Measurements from ENCODE around the gene UBALD1.

The UBALD1 gene

GRCh38 chr16:4646773-4647643, 32.3 kb upstream of the UBALD1 start:
- in situ Hi-C loops (cut with HindIII; ENCODE audit: low sequenced_read_pairs): no loop called here

- in situ Hi-C loops (cut with HindIII; ENCODE audit: low sequenced_read_pairs): loop anchor here (5.0 kb wide), 1 partner anchor 40 kb away; no protein-coding TSS in a partner anchor
Measured at GRCh38 chr16:4641895-4642294, 27.2 kb upstream of the UBALD1 start.

- in situ Hi-C loops (cut with HindIII; ENCODE audit: low sequenced_read_pairs): loop anchor here (5.0 kb wide), 1 partner anchor 41 kb away; no protein-coding TSS in a partner anchor
Measured at GRCh38 chr16:4641306-4641687, 26.6 kb upstream of the UBALD1 start.

GRCh38 chr16:4640572-4641305, 26.1 kb upstream of the UBALD1 start:
- in situ Hi-C loops (cut with HindIII; ENCODE audit: low sequenced_read_pairs): loop anchor here (5.0 kb wide), 1 partner anchor 42 kb away; no protein-coding TSS in a partner anchor

- in situ Hi-C loops (cut with HindIII; ENCODE audit: low sequenced_read_pairs): loop anchor here (5.0 kb wide), 1 partner anchor 42 kb away; no protein-coding TSS in a partner anchor
Measured at GRCh38 chr16:4639899-4640509, 25.3 kb upstream of the UBALD1 start.

- in situ Hi-C loops (cut with HindIII; ENCODE audit: low sequenced_read_pairs): no loop called here
Measured at GRCh38 chr16:4637501-4638166, 22.9 kb upstream of the UBALD1 start.

GRCh38 chr16:4636196-4636595, 21.5 kb upstream of the UBALD1 start:
- in situ Hi-C loops (cut with HindIII; ENCODE audit: low sequenced_read_pairs): no loop called here

- in situ Hi-C loops (cut with HindIII; ENCODE audit: low sequenced_read_pairs): no loop called here
Measured at GRCh38 chr16:4634768-4635167, 20.1 kb upstream of the UBALD1 start.

GRCh38 chr16:4633910-4634635, 19.4 kb upstream of the UBALD1 start:
- in situ Hi-C loops (cut with HindIII; ENCODE audit: low sequenced_read_pairs): no loop called here

GRCh38 chr16:4631444-4631843, 16.8 kb upstream of the UBALD1 start:
- in situ Hi-C loops (cut with HindIII; ENCODE audit: low sequenced_read_pairs): no loop called here

- in situ Hi-C loops (cut with HindIII; ENCODE audit: low sequenced_read_pairs): no loop called here
Measured at GRCh38 chr16:4628283-4628682, 13.6 kb upstream of the UBALD1 start.

GRCh38 chr16:4626396-4626795, 11.7 kb upstream of the UBALD1 start:
- in situ Hi-C loops (cut with HindIII; ENCODE audit: low sequenced_read_pairs): no loop called here

GRCh38 chr16:4625560-4626159, 11.0 kb upstream of the UBALD1 start:
- in situ Hi-C loops (cut with HindIII; ENCODE audit: low sequenced_read_pairs): no loop called here

- in situ Hi-C loops (cut with HindIII; ENCODE audit: low sequenced_read_pairs): no loop called here
Measured at GRCh38 chr16:4624827-4625559, 10.3 kb upstream of the UBALD1 start.

GRCh38 chr16:4624015-4624826, 9.5 kb upstream of the UBALD1 start, which contains the start of gene MGRN1:
MGRN1 (plus strand) TSS chr16:4624826; CDS start chr16:4624961, 135 bp downstream.
- in situ Hi-C loops (cut with HindIII; ENCODE audit: low sequenced_read_pairs): no loop called here

GRCh38 chr16:4623593-4623992, 8.9 kb upstream of the UBALD1 start:
- in situ Hi-C loops (cut with HindIII; ENCODE audit: low sequenced_read_pairs): no loop called here

GRCh38 chr16:4618645-4619418, 4.1 kb upstream of the UBALD1 start:
- in situ Hi-C loops (cut with HindIII; ENCODE audit: low sequenced_read_pairs): no loop called here

Measured in endothelial cell of hepatic sinusoid (primary cell).